Measurements from ENCODE around the gene DCAF11.

DNA sequence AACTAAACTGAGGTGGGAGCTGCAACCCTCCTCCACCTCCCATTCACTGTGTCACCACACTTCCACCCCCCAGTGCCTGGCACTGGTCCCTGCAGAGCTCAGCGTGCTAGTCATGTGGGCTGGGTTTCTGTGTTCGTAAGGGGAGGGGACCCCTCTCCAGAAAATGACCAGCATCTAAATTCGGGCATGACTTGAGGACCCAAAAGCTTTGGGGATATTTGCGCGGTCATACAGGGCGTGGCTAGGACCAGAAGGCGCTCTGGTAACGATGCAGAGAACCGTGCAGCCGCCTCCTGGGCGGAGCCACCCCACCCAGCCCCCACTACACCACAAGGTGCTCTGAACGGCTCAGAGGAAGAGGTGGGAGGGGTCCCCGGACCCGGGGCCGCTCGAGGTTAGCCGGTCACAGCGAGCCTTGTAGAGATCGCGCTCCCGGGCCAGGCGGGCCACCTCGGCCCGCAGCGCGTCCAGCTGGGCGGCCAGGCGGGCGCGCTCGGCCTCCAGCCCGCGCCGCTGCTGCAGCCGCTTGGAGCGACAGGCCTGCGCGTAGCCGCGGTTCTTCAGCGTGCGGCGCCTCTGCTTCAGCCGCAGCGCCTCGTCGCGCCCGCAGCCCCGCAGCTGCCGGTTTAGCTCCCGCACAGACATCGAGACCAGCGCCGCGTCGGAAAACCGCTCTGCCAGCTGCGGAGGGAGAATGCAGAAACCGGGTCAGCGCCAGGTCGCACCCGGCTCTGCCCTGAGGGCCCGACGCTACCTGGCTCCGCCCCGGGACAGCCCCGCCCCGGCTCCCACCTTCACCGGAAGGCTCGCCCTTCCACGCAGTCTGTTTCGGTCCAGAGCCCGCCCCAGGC lies 33.5 kb upstream of the DCAF11 start:
- no peak for TF ChIP-seq POLR2A (IDR thresholded peaks at IDR 0.05)
- TF ChIP-seq, protein P1, sequence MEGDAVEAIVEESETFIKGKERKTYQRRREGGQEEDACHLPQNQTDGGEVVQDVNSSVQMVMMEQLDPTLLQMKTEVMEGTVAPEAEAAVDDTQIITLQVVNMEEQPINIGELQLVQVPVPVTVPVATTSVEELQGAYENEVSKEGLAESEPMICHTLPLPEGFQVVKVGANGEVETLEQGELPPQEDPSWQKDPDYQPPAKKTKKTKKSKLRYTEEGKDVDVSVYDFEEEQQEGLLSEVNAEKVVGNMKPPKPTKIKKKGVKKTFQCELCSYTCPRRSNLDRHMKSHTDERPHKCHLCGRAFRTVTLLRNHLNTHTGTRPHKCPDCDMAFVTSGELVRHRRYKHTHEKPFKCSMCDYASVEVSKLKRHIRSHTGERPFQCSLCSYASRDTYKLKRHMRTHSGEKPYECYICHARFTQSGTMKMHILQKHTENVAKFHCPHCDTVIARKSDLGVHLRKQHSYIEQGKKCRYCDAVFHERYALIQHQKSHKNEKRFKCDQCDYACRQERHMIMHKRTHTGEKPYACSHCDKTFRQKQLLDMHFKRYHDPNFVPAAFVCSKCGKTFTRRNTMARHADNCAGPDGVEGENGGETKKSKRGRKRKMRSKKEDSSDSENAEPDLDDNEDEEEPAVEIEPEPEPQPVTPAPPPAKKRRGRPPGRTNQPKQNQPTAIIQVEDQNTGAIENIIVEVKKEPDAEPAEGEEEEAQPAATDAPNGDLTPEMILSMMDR (IDR thresholded peaks at IDR 0.05) = no peak
